Loucy (cell line): ENCODE data around the gene DMXL2.

Experiments used
- CTCF ChIP-seq: fragments of 200-600 bp; sonication (generic); conservative IDR thresholded peaks from 2 replicates; pipeline ENCODE4 v1.5.1; 2014; ENCODE audit warnings: mild to moderate bottlenecking, antibody characterized with exemption, low read length
- EZH2phosphoT487 ChIP-seq: fragments of 200-600 bp; IDR thresholded peaks from 2 replicates; pipeline ENCODE4 v1.6.1; 2018; ENCODE audit warnings: antibody characterized with exemption, mild to moderate bottlenecking, moderate library complexity, borderline replicate concordance

GRCh38 chr15:51629612-51630011, 7.0 kb upstream of the DMXL2 start:
- TF ChIP-seq CTCF (no peak), EZH2phosphoT487 (no peak)
